HUES6 (cell line): ENCODE data around the gene CENPT.
"Not testable (repeated sequence)": the region's sequence is repeated elsewhere in the genome, so short reads cannot be mapped to it uniquely, and the experiment has no call there.

Experiments used
- H3K27ac ChIP-seq: 2 replicates; pipeline ENCODE4 v1.7.0; 2013; ENCODE audit warnings: low read depth, mild to moderate bottlenecking, low read length, inconsistent platforms
- H3K27me3 ChIP-seq: 2 replicates; pipeline ENCODE4 v1.6.1; 2013; ENCODE audit warnings: low read length; ENCODE audit not compliant: control insufficient read depth, insufficient read depth
- H3K36me3 ChIP-seq: 2 replicates; pipeline ENCODE4 v1.6.1; 2013; ENCODE audit warnings: low read length; ENCODE audit not compliant: control insufficient read depth, insufficient read depth
- H3K4me1 ChIP-seq: 2 replicates; pipeline ENCODE4 v1.6.1; 2013; ENCODE audit warnings: low read length; ENCODE audit not compliant: control insufficient read depth, insufficient read depth
- H3K4me3 ChIP-seq: 2 replicates; pipeline ENCODE4 v1.5.1; 2013; ENCODE audit warnings: low read depth, low read length
- H3K9ac ChIP-seq: one replicate; pipeline ENCODE4 v1.6.1; 2013; ENCODE audit warnings: mild to moderate bottlenecking, low read length
- H3K9me3 ChIP-seq: 2 replicates; pipeline ENCODE4 v1.6.1; 2013; ENCODE audit warnings: low read depth, low read length; ENCODE audit not compliant: control insufficient read depth, insufficient read depth

Gene CENPT

GRCh38 chr16:67845291-67846062 is 2.0 kb downstream of the CENPT start:
- H3K9me3 ChIP-seq, result no peaks in the 10 kb centered on the region
- H3K27ac ChIP-seq, result peak overlapping the region; percentile 97
- H3K27me3 ChIP-seq, result no peaks in the 10 kb centered on the region
- H3K4me3 ChIP-seq, result peak overlapping the region; percentile 99
- H3K36me3 ChIP-seq, result peaks cover 11% of the 10 kb centered on the region
- peaks cover 33% of the 10 kb centered on the region for H3K4me1 ChIP-seq
- peak overlapping the region; percentile 97 for H3K9ac ChIP-seq

DNA sequence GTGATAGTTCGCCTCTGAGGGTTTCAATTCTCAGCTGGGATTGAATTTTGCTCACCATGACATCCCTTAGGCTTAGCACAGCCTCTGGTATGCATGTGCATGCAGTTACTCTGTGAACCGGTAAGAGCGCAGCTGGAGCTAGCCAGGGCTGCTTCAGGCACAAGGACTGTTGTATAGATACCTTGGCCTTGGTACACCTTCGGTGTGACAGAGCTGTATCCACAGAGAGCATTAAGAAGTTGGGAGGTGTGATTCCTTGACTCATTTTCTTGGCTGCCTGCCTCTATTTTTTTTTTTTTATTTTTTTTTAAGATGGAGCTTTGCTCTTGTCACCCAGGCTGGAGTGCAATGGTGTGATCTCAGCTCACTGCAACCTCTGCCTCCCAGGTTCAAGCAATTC is 3.0 kb downstream of the CENPT start:
- Histone ChIP-seq H3K36me3 (peaks cover 6% of the 10 kb centered on the region; the same call in 1 of the 2 replicates), H3K4me3 (peak overlapping the region; percentile 92; the same call in 1 of the 2 replicates), H3K9me3 (no peaks in the 10 kb centered on the region), H3K27ac (no peak overlapping the region), H3K4me1 (peaks cover 33% of the 10 kb centered on the region), H3K9ac (no peak overlapping the region), H3K27me3 (no peaks in the 10 kb centered on the region)

GRCh38 chr16:67843343-67843765 is 4.1 kb downstream of the CENPT start:
- Histone ChIP-seq H3K4me3 (peak overlapping the region; percentile 92), H3K4me1 (peaks cover 33% of the 10 kb centered on the region), H3K27ac (no peak overlapping the region), H3K9me3 (no peaks in the 10 kb centered on the region), H3K36me3 (no peaks in the 10 kb centered on the region), H3K27me3 (no peaks in the 10 kb centered on the region), H3K9ac (peak overlapping the region; percentile 90)

- Histone ChIP-seq H3K27ac (peak overlapping the region; percentile 10; the same call in 1 of the 2 replicates), H3K4me1 (peaks cover 33% of the 10 kb centered on the region), H3K36me3 (no peaks in the 10 kb centered on the region), H3K27me3 (no peaks in the 10 kb centered on the region), H3K9me3 (no peaks in the 10 kb centered on the region), H3K4me3 (peak overlapping the region; percentile 92), H3K9ac (peak overlapping the region; percentile 90)
Observed at GRCh38 chr16:67842509-67843342, 4.8 kb downstream of the CENPT start.

DNA sequence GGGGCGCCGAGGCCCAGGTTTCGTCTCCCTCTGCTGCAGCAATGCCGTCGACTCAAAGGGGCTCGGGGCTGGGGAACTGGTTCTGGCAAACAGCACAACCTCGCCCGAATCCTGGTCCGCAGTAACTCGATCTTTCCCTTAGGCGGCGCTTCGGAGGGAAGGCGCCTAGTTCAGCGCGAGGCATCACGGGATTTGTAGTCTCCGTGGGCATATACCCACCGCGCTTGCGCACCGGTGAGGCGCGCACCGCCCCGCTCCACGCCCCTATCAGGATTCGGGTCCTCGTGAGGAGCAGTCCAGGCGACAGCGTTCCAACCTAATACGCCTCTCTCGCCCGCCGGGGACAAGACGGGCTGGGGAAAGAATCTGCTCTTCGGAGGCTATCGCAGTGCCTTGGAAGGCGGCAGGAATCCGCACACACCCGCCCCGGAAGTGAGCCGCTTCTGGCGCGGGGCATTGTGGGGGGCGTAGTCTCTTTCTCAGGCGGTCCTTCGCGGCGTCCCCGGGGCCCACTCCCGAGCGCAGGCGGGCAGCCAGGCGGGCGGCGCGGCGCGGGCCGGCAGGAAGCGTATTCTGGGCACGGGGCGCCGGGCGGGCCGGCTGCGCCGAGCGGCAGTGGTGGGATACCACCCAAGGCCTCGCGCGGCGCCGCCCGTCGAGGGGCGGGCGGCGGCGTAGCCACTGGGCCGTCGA is 5.5 kb downstream of the CENPT start, which contains the start of gene THAP11:
TSS of gene THAP11 (plus strand) at position 505 of the 693 bp plus-strand sequence. CDS start 235 bp downstream, outside the sequence.
- Histone ChIP-seq H3K4me3 (peak within 1 kb of the TSS; percentile 92), H3K9me3 (no peaks in the 10 kb centered on the region), H3K27me3 (no peaks in the 10 kb centered on the region), H3K9ac (peak within 1 kb of the TSS; percentile 90), H3K27ac (peak within 1 kb of the TSS; percentile 90), H3K36me3 (no peaks in the 10 kb centered on the region), H3K4me1 (peaks cover 33% of the 10 kb centered on the region)

GRCh38 chr16:67841198-67841815 is 6.2 kb downstream of the CENPT start:
- Histone ChIP-seq H3K4me3 (peak overlapping the region; percentile 92), H3K9ac (peak overlapping the region; percentile 90), H3K27me3 (no peaks in the 10 kb centered on the region), H3K36me3 (no peaks in the 10 kb centered on the region), H3K4me1 (peaks cover 33% of the 10 kb centered on the region), H3K9me3 (no peaks in the 10 kb centered on the region), H3K27ac (peak overlapping the region; percentile 57; the same call in 1 of the 2 replicates)

GRCh38 chr16:67837811-67838210 is 9.7 kb downstream of the CENPT start:
- Histone ChIP-seq H3K4me3 (no peak overlapping the region), H3K9ac (no peak overlapping the region), H3K4me1 (peaks cover 8% of the 10 kb centered on the region; the same call in 1 of the 2 replicates), H3K27me3 (no peaks in the 10 kb centered on the region), H3K27ac (no peak overlapping the region), H3K9me3 (no peaks in the 10 kb centered on the region), H3K36me3 (no peaks in the 10 kb centered on the region)

GRCh38 chr16:67837190-67837589 is 10.3 kb downstream of the CENPT start:
- H3K4me3 ChIP-seq, H3K9me3 ChIP-seq, H3K27me3 ChIP-seq, H3K27ac ChIP-seq, H3K9ac ChIP-seq, H3K36me3 ChIP-seq: not testable (repeated sequence)
- peaks cover 12% of the 10 kb centered on the region; the same call in 1 of the 2 replicates for H3K4me1 ChIP-seq

DNA sequence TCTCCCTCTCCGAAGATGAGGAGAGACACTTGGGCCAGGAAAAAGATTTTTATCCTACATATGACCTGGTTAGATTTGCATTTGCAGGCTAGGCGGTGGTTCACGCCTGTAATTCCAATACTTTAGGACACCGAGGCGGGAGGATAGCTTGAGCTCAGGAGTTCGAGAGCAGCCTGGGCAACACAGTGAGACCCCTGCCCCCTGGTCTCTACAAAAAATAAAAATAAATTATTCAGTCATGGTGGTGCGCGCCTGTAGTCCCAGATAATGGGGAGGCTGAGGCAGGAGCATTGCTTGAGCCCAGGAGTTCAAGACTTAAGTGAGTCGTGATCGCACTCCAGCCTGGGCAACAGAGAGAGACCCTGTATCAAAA is 13.3 kb downstream of the CENPT start:
- no peaks in the 10 kb centered on the region for H3K9me3 ChIP-seq
- H3K4me1 ChIP-seq, result peaks cover 6% of the 10 kb centered on the region; the same call in 1 of the 2 replicates
- H3K9ac ChIP-seq, result peak overlapping the region; percentile 77
- no peaks in the 10 kb centered on the region for H3K27me3 ChIP-seq
- H3K4me3 ChIP-seq, result peak overlapping the region; percentile 62
- peaks cover 30% of the 10 kb centered on the region for H3K36me3 ChIP-seq
- no peak overlapping the region for H3K27ac ChIP-seq

DNA sequence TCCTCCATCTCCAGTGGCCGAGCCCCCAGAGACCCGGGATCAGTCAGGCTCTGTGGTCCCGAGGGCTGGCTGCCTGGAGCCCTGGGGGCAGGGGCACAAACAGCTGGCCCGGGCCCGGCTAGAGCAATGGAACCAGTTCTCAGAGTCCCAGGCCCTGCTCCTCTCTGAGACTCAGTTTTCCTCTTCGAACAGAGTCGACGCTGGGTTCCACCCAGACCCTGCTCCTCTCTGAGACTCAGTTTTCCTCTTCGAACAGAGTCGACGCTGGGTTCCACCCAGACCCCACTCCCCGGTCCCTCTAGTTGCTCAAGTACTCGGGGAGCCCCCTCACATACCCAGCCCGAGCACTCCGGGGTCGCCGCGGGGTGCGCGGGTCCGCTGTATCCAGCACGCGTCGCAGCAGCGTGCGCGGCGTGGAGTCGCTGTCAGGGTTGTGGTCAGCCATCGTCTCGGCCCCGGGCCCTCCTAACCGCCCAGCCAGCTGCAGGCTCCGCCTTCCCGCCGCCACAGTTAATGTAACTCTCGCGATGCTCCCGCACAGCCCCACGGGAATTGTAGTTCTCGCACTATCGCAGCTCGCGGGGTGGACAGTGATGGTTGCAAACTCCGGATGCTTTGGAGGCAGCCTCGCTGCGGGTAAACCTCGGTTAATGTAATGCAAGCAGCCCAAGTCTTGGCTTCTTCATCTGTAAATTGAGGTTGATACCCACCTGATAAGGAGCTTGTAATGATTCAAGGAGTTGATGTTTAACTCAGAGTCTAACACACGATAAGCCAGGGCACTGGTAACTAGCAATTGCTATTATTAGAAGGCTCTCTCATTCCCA is 13.9 kb downstream of the CENPT start:
- Histone ChIP-seq H3K27me3 (no peaks in the 10 kb centered on the region), H3K27ac (no peak overlapping the region), H3K36me3 (peaks cover 36% of the 10 kb centered on the region), H3K4me1 (peaks cover 6% of the 10 kb centered on the region; the same call in 1 of the 2 replicates), H3K9ac (peak overlapping the region; percentile 77), H3K4me3 (peak overlapping the region; percentile 62), H3K9me3 (no peaks in the 10 kb centered on the region)
